PFSK-1 (cell line): ENCODE data around the gene CELSR1.

Source experiments
- FOXP2 ChIP-seq: optimal IDR thresholded peaks from 2 replicates; pipeline ENCODE3; 2011; ENCODE audit warnings: borderline replicate concordance, control low read depth, inconsistent platforms; ENCODE audit not compliant: insufficient read depth; ENCODE audit errors: extremely low read length, extremely low read depth
- POLR2AphosphoS5 ChIP-seq: IDR thresholded peaks from 2 replicates; pipeline ENCODE4 v1.6.1; 2012; ENCODE audit warnings: low read depth, mild to moderate bottlenecking, control low read depth, low read length, moderate library complexity
- REST ChIP-seq, 2 experiments: IDR thresholded peaks; 2 replicates each; pipeline versions ENCODE4 v1.6.1 to v1.8.0; 2011 to 2012; ENCODE audit warnings: low read depth in 2 of 2, low read length in 2 of 2, control low read depth in 1 of 2, inconsistent platforms in 1 of 2, mild to moderate bottlenecking in 1 of 2, moderate library complexity in 1 of 2; ENCODE audit not compliant: insufficient read depth in 1 of 2
- SIN3A ChIP-seq: IDR thresholded peaks from 2 replicates; pipeline ENCODE4 v1.6.1; 2012; ENCODE audit warnings: mild to moderate bottlenecking, low read length, moderate library complexity, borderline replicate concordance; ENCODE audit not compliant: insufficient read depth
- TAF1 ChIP-seq: IDR thresholded peaks from 2 replicates; pipeline ENCODE4 v1.6.1; 2012; ENCODE audit warnings: low read length, control low read depth, borderline replicate concordance; ENCODE audit not compliant: insufficient read depth

Gene CELSR1

GRCh38 chr22:46410291-46410808 is 127.1 kb downstream of the CELSR1 start:
- no peak for TF ChIP-seq SIN3A
- no peak for TF ChIP-seq TAF1
- no peak for TF ChIP-seq FOXP2
- no peak for TF ChIP-seq POLR2AphosphoS5
- no peak for TF ChIP-seq REST (IDR thresholded peaks at IDR 0.05; ENCODE audit: insufficient read depth in 1 of 2, low read depth in 2 of 2, low read length in 2 of 2)

DNA sequence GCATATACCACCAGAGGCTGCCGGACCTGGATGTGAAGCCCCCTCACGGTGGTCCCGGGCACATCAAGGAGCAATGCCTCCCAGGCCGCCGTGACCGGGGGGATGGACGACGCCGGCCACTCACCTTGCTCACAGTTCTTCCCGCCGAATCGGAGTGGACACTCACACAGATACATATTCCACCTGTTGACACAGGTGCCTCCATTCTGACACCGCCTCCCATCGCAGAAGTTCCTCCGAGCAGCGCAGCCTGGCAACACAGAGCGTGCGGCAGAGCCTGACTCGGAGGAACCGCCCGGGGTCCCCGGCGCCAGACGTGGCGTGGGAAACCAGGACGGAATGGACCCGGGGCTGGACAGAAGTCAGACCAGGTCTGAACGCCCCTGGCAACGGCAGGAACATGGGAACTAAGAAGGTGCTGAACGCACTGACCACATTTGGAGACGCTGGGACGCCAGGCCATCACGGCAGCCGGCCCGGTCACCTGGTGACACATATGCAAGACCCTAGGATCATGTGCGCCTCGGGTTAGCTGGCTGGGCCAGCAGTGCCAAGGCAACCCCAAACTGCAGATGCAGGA is 127.7 kb downstream of the CELSR1 start:
- no peak for TF ChIP-seq REST (IDR thresholded peaks at IDR 0.05; ENCODE audit: insufficient read depth in 1 of 2, low read depth in 2 of 2, low read length in 2 of 2)
- no peak for TF ChIP-seq FOXP2
- no peak for TF ChIP-seq POLR2AphosphoS5
- TF ChIP-seq TAF1 = no peak
- no peak for TF ChIP-seq SIN3A

DNA sequence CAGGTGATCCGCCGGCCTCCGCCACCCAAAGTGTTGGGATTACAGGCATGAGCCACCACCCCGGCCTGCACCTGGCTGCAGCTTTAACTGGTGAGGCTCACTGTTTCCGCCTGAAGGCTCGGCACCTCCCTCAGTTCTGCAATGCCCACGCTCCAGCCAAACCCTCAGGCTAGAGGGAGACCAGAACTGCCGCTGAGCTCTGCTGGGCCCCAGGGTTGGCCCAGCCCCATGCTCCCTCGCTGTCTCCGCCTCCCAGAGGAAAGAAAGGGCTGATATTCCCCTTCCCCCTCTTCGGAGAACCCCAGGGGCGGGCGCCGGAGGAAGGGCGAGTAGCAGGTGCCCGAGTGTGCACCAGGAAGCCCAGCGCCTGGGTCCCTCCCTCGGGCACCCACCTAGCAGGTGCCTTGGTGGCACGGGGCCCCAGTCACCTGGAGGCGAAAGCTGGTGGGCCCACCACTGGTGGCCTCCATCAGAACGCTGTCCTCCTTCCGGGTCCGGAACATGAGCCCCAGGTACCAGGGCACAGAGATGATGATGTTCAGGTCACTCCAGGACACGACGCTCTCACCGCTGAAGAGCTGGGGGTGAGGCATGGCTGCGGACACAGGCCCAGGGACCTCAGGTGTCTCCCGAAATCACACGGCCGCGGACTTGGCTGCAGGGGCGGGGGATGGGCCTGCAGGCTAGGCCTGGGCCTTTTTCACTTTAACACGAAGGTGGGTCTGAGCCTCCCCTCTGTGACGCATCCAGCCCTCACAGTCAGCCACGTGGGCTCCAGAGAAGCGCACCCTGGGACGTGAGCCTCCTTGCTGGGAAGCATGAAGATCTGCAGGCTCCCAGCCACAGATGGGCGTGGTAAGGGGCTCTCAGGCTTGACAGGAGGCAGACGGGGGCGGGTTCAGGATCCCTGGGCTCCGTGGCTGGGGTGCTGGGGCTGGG is 128.6 kb downstream of the CELSR1 start:
- no peak for TF ChIP-seq POLR2AphosphoS5
- no peak for TF ChIP-seq TAF1
- TF ChIP-seq REST (IDR thresholded peaks at IDR 0.05; ENCODE audit: insufficient read depth in 1 of 2, low read depth in 2 of 2, low read length in 2 of 2) = no peak
- no peak for TF ChIP-seq FOXP2
- TF ChIP-seq SIN3A = no peak

- TF ChIP-seq SIN3A = no peak
- no peak for TF ChIP-seq REST (IDR thresholded peaks at IDR 0.05; ENCODE audit: insufficient read depth in 1 of 2, low read depth in 2 of 2, low read length in 2 of 2)
- no peak for TF ChIP-seq FOXP2
- no peak for TF ChIP-seq TAF1
- TF ChIP-seq POLR2AphosphoS5 = no peak
Measured at GRCh38 chr22:46407748-46408147, 129.7 kb downstream of the CELSR1 start.
